ENCODE measurements around the gene PAPPA.

DNA sequence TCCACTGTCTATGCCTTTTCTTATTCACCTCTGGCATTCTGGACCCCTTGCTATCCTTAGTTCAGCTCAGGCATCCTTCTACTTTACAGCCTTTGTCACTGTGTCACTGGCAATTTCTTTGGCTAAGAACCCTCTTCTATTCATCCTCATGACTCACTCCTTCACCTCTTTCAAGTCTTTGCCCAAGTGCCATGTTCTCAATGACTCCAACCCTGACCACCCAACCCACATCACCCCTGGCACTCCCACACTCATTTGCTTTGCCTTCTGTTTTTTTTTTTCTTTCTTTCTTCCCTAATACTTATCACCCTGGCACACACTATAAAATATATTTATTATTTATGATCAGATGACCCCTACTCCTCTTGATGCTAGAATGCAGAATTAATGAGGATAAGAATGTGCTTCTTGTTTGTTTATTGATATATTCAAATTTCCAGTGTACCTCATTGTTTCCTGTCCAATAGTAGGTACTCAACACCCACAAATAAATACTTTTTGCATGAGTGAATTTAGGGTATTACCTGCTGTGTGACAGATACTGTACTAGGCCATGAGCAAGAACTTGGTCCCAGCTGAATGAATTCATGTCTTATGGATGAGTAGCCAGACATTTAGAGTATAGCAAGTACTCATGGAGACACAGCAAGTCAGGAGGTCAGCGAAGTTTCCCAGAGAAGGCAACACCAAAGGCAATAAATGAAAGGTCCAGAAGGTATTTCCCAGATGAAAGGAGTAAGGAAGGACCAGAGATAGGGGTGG lies 236.1 kb downstream of the PAPPA start:
- TF ChIP-seq POLR2AphosphoS5 (IDR thresholded peaks at IDR 0.05; ENCODE audit: borderline replicate concordance, low read depth, low read length): no peak
- TF ChIP-seq EZH2 (IDR thresholded peaks at IDR 0.05): no peak
- TF ChIP-seq FOXP2 (optimal IDR thresholded peaks at IDR 0.05; ENCODE audit: control extremely low read depth, extremely low read length, insufficient read depth): no peak
